Psoas muscle (tissue), 8 donors: Measurements from ENCODE around the gene GSPT1. TPM values are rescaled to one million over a fixed set of nuclear protein-coding genes. Genes with fewer than 3 reads are reported as not detected.
"Not testable (repeated sequence)": the region's sequence is repeated elsewhere in the genome, so short reads cannot be mapped to it uniquely, and the experiment has no call there.

Experiments
- ATAC-seq, 4 donors: fragments of 200-7000 bp; cut with Tn5 transposase; one replicate each; pipeline ENCODE4 v1.9.1; 2020; ENCODE audit warnings: moderate library complexity in 3 of 4, mild to moderate bottlenecking in 2 of 4
- DNase-seq, 2 donors: peaks; one replicate each; pipeline ENCODE4 v3.0.0-alpha.2; 2020
- H3K27ac ChIP-seq: fragments of 200-600 bp; one replicate; pipeline ENCODE4 v1.8.0; 2022
- H3K27me3 ChIP-seq, 3 donors: fragments of 200-600 bp in 1 of 3; one replicate each; pipeline versions ENCODE4 v1.6.1 to v1.8.0; 2013 to 2022; ENCODE audit warnings: low read length in 2 of 3, mild to moderate bottlenecking in 2 of 3, moderate library complexity in 1 of 3; ENCODE audit not compliant: insufficient read depth in 3 of 3
- H3K36me3 ChIP-seq, 2 donors: fragments of 200-600 bp in 1 of 2; one replicate each; pipeline versions ENCODE4 v1.6.1 to v1.8.0; 2013 to 2022; ENCODE audit warnings: low read depth in 1 of 2, mild to moderate bottlenecking in 1 of 2, moderate library complexity in 1 of 2; ENCODE audit not compliant: insufficient read depth in 1 of 2
- H3K4me1 ChIP-seq: fragments of 200-600 bp; one replicate; pipeline ENCODE4 v1.8.0; 2022
- H3K4me3 ChIP-seq: fragments of 200-600 bp; one replicate; pipeline ENCODE4 v1.8.0; 2022; ENCODE audit warnings: mild to moderate bottlenecking
- H3K9me3 ChIP-seq: fragments of 200-600 bp; one replicate; pipeline ENCODE4 v1.8.0; 2022
- CTCF ChIP-seq: fragments of 200-600 bp; IDR thresholded peaks from one replicate; pipeline ENCODE4 v1.8.0; 2022; ENCODE audit warnings: antibody characterized with exemption
- WGBS, 3 donors: extraction: QIAGEN DNeasy Blood & Tissue Kit; methylation state at CpG; one replicate each; pipeline versions ENCODE4 v1.1.6 to v1.1.7; 2013; 5-methylcytosine and 5-hydroxymethylcytosine counted together
- intact Hi-C, 2 donors: fragments of 100-400 bp; cut with DNase I; formaldehyde crosslinking; loops; one replicate each; pipeline versions ENCODE4 v1.11.0 to v1.14.2; 2022
- polyA plus RNA-seq, 3 donors: library from polyadenylated mRNA; stranded (reverse); fragments of 200-250 nt; gene quantifications; one replicate each; pipeline ENCODE4 v1.2.3, GENCODE V29; 2013
- total RNA-seq, 4 donors: library from RNA; stranded (reverse); fragmentation: NEBNext Ultra II Directional in 2 of 4; extraction: Animal tissue kit (Norgen Biotek cat#: 25700) in 2 of 4; gene quantifications; one replicate each; pipeline versions ENCODE4 v1.2.1 to v1.2.4, GENCODE V29; 2021 to 2023
- donor health status: healthy with polysubstance abuse.
- donor health status: DM: no; HTN: no; CAD: no; lungs with moderate emphysema.
- donor health status: Bipolar disorder and iron deficiency.
- donor health status: healthy.
- donor health status: DM: yes; HTN: yes; CAD: no.
- donor health status: DM: no; HTN: no; CAD: no.
- donor health status: DM: no; HTN: no; CAD: no.
- donor health status: DM: yes; HTN: yes; CAD: no.

GSPT1 gene
- total and polyA plus RNA-seq, 7 donors: 89.2 to 259 (median 184) TPM

GRCh38 chr16:11819798-11820197, 96.0 kb downstream of the GSPT1 start:
- H3K27ac ChIP-seq: no peak overlapping the region
- DNase-seq (no peak), ATAC-seq (no peak)
- H3K4me3 ChIP-seq: no peak overlapping the region
- whole genome bisulfite sequencing, 3 donors: 79 to 83% (median 81%) methylated on average over 10 of the region's 10 CpGs
- no peaks in the 10 kb centered on the region for H3K36me3 ChIP-seq
- H3K27me3 ChIP-seq: no peaks in the 10 kb centered on the region
- TF ChIP-seq CTCF: no peak
- H3K9me3 ChIP-seq: no peaks in the 10 kb centered on the region
- peaks cover 7% of the 10 kb centered on the region for H3K4me1 ChIP-seq
- intact Hi-C loops: loop anchor here in 1 of 2 donors (5.0 kb wide), 1 partner anchor 422 kb away; no protein-coding TSS in a partner anchor

GRCh38 chr16:11818970-11819369, 96.8 kb downstream of the GSPT1 start:
- H3K27ac ChIP-seq, H3K9me3 ChIP-seq, H3K4me1 ChIP-seq, H3K27me3 ChIP-seq, DNase-seq, H3K36me3 ChIP-seq, ATAC-seq, H3K4me3 ChIP-seq, intact Hi-C loops: not testable (repeated sequence)
- WGBS, 3 donors: 74 to 92% (median 84%) methylated on average over 13 of the region's 13 CpGs

Other genes starting within 250 kb of the GSPT1 start
- 100 to 1,000 TPM in 2 of 4 donors, 10 to 100 TPM in 2; 30.3 to 113 (median 83.8) TPM for gene SNN, start 247.5 kb downstream of the GSPT1 start, total RNA-seq
- 100 to 1,000 TPM in 2 of 3 donors, 10 to 100 TPM in 1; 56.9 to 152 (median 107) TPM for gene SNN, start 247.5 kb downstream of the GSPT1 start, polyA plus RNA-seq
- 10 to 100 TPM; 21.3 to 37.2 (median 33.5) TPM for gene TXNDC11, start 173.1 kb downstream of the GSPT1 start, total RNA-seq
- 10 to 100 TPM; 38.8 to 49.1 (median 40.5) TPM for gene TXNDC11, start 173.1 kb downstream of the GSPT1 start, polyA plus RNA-seq
- gene ZC3H7A, start 118.7 kb downstream of the GSPT1 start, total RNA-seq: 10 to 100 TPM; 23.4 to 69.6 (median 40.0) TPM
- gene ZC3H7A, start 118.7 kb downstream of the GSPT1 start, polyA plus RNA-seq: 10 to 100 TPM; 11.7 to 30.7 (median 19.7) TPM
- gene RSL1D1, start 64.4 kb downstream of the GSPT1 start, total RNA-seq: 100 to 1,000 TPM; 197 to 271 (median 256) TPM
- 100 to 1,000 TPM; 197 to 249 (median 202) TPM for gene RSL1D1, start 64.4 kb downstream of the GSPT1 start, polyA plus RNA-seq
- gene NPIPB2, start 26.1 kb upstream of the GSPT1 start, total RNA-seq: 1 to 10 TPM in 2 of 4 donors, not detected in 2; 2.6 to 5.0 TPM
- gene NPIPB2, start 26.1 kb upstream of the GSPT1 start, polyA plus RNA-seq: 1 to 10 TPM; 1.7 to 5.6 (median 2.7) TPM
- gene TNFRSF17, start 49.3 kb upstream of the GSPT1 start, total RNA-seq: not detected
- under 1 TPM in 2 of 3 donors, not detected in 1; 0.08 to 0.13 TPM for gene TNFRSF17, start 49.3 kb upstream of the GSPT1 start, polyA plus RNA-seq
- 10 to 100 TPM; 10.8 to 17.4 (median 14.5) TPM for gene SNX29, start 60.8 kb upstream of the GSPT1 start, total RNA-seq
- gene SNX29, start 60.8 kb upstream of the GSPT1 start, polyA plus RNA-seq: 1 to 10 TPM; 2.6 to 6.7 (median 3.3) TPM